Calu3 (cell line): ENCODE measurements around the gene IFIT1. TPM values are rescaled to one million over a fixed set of nuclear protein-coding genes. Genes with fewer than 3 reads are reported as not detected.
A peak's percentile ranks its signal among the peaks of the same experiment; 100 is the strongest.
"Not testable (repeated sequence)": the region's sequence is repeated elsewhere in the genome, so short reads cannot be mapped to it uniquely, and the experiment has no call there.

Experiments used
- BruUV-seq: library from RNA; stranded (reverse); fragments of 400-500 nt; replicated peaks from 2 replicates; lab custom pipeline; 2021; lab: Mats Ljungman, UMichigan
- CTCF ChIA-PET: fragments of 300-600 bp; sonication (Branson Sonifier 250); formaldehyde crosslinking; loops from one replicate; lab custom pipeline; 2022; ENCODE audit warnings: antibody characterized with exemption; lab: Charles Lee
- DNase-seq: peaks from one replicate; pipeline ENCODE4 v3.0.0; 2022
- H3K27ac Mint-ChIP-seq: one replicate; pipeline ENCODE4 v1.8.0; 2022; ENCODE audit warnings: mixed read lengths; ENCODE audit not compliant: unreplicated experiment
- H3K27me3 Mint-ChIP-seq: one replicate; pipeline ENCODE4 v1.8.0; 2022; ENCODE audit warnings: mixed read lengths; ENCODE audit not compliant: unreplicated experiment
- H3K36me3 Mint-ChIP-seq: one replicate; pipeline ENCODE4 v1.8.0; 2022; ENCODE audit warnings: mild to moderate bottlenecking, moderate library complexity, mixed read lengths; ENCODE audit not compliant: insufficient read depth, unreplicated experiment
- H3K4me1 Mint-ChIP-seq: one replicate; pipeline ENCODE4 v1.8.0; 2022; ENCODE audit warnings: mild to moderate bottlenecking, low read depth, mixed read lengths; ENCODE audit not compliant: unreplicated experiment
- H3K4me3 Mint-ChIP-seq: one replicate; pipeline ENCODE4 v1.8.0; 2022; ENCODE audit warnings: mild to moderate bottlenecking, low read depth, moderate library complexity, mixed read lengths; ENCODE audit not compliant: unreplicated experiment
- H3K9me3 Mint-ChIP-seq: one replicate; pipeline ENCODE4 v1.8.0; 2022; ENCODE audit warnings: low read depth, mixed read lengths; ENCODE audit not compliant: unreplicated experiment
- CTCF ChIP-seq: fragments of 200-600 bp; IDR thresholded peaks from one replicate; pipeline ENCODE4 v1.8.0; 2022; ENCODE audit warnings: antibody characterized with exemption; ENCODE audit not compliant: unreplicated experiment
- intact Hi-C: fragments of 100-400 bp; cut with micrococcal nuclease; formaldehyde crosslinking; loops from one replicate; pipeline ENCODE4 v1.10.0; 2022; ENCODE audit not compliant: unreplicated experiment
- total RNA-seq: library from RNA; stranded (reverse); gene quantifications from 2 replicates; pipeline ENCODE4 v1.2.3, GENCODE V29; 2022

Gene IFIT1
- total RNA-seq, 1 experiment from 2014 or later = 52.3 TPM

DNA sequence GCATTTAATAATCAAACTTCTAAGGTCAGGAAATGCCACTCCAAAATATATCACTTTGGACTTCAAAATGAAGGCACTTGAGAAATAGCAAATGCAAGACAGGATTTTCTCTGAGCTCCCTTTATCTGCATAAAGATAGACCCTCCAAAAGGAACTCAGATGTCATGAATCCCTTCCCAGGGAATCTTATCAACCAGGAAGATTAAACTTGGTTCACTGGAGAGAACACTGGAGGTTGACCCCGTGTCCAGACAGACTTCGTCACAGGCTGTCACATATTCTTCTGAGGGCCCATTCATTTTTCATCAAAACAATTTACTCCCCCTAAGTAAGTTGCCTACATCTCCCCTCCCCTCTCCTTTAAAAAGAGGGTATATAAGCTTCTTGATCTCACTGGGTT lies 43.4 kb upstream of the IFIT1 start:
- BruUV-seq = no TSS peak
- peaks cover under 1% of the 10 kb centered on the region for H3K9me3 Mint-ChIP-seq
- H3K27me3 Mint-ChIP-seq = no peaks in the 10 kb centered on the region
- H3K36me3 Mint-ChIP-seq = peaks cover 20% of the 10 kb centered on the region
- intact Hi-C loops = no loop called here
- peaks cover 64% of the 10 kb centered on the region for H3K4me1 Mint-ChIP-seq
- CTCF ChIA-PET = no interaction called here
- DNase-seq = no peak
- TF ChIP-seq CTCF = no peak
- H3K4me3 Mint-ChIP-seq = no peak overlapping the region
- no peak overlapping the region for H3K27ac Mint-ChIP-seq

- DNase-seq, H3K4me3 Mint-ChIP-seq, CTCF ChIA-PET, H3K9me3 Mint-ChIP-seq, BruUV-seq, H3K27me3 Mint-ChIP-seq: not testable (repeated sequence)
- intact Hi-C loops = loop anchor here (2.0 kb wide), 1 partner anchor 72 kb away; no protein-coding TSS in a partner anchor
- Mint-ChIP-seq H3K4me1 (peaks cover 62% of the 10 kb centered on the region), H3K27ac (peak overlapping the region; percentile 99), H3K36me3 (peaks cover 20% of the 10 kb centered on the region)
Observed at GRCh38 chr10:89350631-89351315, 41.6 kb upstream of the IFIT1 start.

- Mint-ChIP-seq H3K27me3 (no peaks in the 10 kb centered on the region), H3K4me1 (peaks cover 56% of the 10 kb centered on the region), H3K9me3 (peaks cover 4% of the 10 kb centered on the region), H3K27ac (peak overlapping the region; percentile 99), H3K36me3 (peaks cover 17% of the 10 kb centered on the region), H3K4me3 (peak overlapping the region; percentile 66)
- TF ChIP-seq CTCF = no peak
- TSS peak; percentile 89 for BruUV-seq
- intact Hi-C loops = loop anchor here (2.0 kb wide), 1 partner anchor 73 kb away; no protein-coding TSS in a partner anchor
- no peak for DNase-seq
- CTCF ChIA-PET = interaction anchor here (0.6 to 1.7 kb wide), 3 partner anchors 17 to 1079 kb away, joined by 3 to 13 read pairs (median 3); no protein-coding TSS in a partner anchor
Observed at GRCh38 chr10:89351412-89351779, 41.0 kb upstream of the IFIT1 start.

- Mint-ChIP-seq H3K9me3 (peaks cover 4% of the 10 kb centered on the region), H3K36me3 (peaks cover 14% of the 10 kb centered on the region), H3K27ac (peak overlapping the region; percentile 99), H3K27me3 (no peaks in the 10 kb centered on the region), H3K4me1 (peaks cover 50% of the 10 kb centered on the region), H3K4me3 (peak overlapping the region; percentile 66)
- BruUV-seq = no TSS peak
- DNase-seq = peak; percentile 69
- intact Hi-C loops = loop anchor here (2.0 kb wide), 1 partner anchor 73 kb away; no protein-coding TSS in a partner anchor
- CTCF ChIA-PET = interaction anchor here (0.6 to 1.7 kb wide), 6 partner anchors 11 to 1079 kb away, joined by 3 to 13 read pairs (median 4); no protein-coding TSS in a partner anchor
- TF ChIP-seq CTCF = no peak
Observed at GRCh38 chr10:89351780-89352597, 40.4 kb upstream of the IFIT1 start.
